GM18951 (cell line): Measurements from ENCODE around the gene BMPR1A.

Experiments used
- POLR2A ChIP-seq: IDR thresholded peaks from 4 replicates; pipeline ENCODE4 v1.6.1; 2011; ENCODE audit warnings: mild to moderate bottlenecking; ENCODE audit not compliant: insufficient read length, insufficient read depth; ENCODE audit errors: extremely low read depth
- in situ Hi-C: fragments of 300-500 bp; cut with MboI; formaldehyde crosslinking; loops from one replicate; pipeline ENCODE4 v1.12.0; 2022; ENCODE audit warnings: low sequenced_read_pairs, mixed read lengths, inconsistent platforms; ENCODE audit not compliant: unreplicated experiment

Gene BMPR1A

DNA sequence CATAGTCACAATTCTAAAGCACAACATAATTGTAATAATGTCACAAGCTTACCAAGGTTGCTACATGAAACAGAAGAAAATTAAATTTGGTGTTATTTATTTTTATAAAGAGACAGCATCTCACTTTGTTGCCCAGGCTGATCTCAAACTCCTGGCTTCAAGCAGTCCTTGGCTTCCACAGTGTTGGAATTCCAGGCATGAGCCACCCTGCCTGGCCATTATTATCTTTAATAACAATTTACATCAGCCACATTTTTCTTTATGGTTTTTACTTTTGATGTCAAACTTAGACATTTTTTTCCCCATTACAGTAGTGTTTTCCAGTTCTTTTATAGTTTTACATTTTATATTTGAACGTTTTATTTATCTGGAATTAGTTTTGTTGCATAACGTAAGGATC is 46.7 kb downstream of the BMPR1A start:
- no peak for TF ChIP-seq POLR2A
- in situ Hi-C loops = no loop called here

DNA sequence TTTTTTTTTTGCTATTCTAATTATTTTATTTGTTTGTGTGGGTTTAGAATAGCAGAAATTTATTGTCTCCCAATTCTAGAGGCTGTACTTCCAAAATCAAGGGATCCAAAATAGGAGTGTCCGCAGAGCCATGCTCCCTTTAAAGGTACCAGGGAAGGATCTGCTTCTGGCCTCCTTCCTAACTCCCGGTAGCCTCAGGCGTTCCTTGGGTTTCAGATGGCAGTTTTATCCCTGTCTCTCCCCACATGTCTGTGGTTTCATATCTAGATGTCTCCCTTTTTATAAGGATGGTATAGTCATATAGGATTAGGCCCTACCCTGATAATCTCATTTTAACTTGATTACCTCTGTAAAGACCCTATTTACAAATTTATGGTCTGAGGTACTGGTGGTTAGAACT is 48.4 kb downstream of the BMPR1A start:
- in situ Hi-C loops = no loop called here
- TF ChIP-seq POLR2A = no peak

DNA sequence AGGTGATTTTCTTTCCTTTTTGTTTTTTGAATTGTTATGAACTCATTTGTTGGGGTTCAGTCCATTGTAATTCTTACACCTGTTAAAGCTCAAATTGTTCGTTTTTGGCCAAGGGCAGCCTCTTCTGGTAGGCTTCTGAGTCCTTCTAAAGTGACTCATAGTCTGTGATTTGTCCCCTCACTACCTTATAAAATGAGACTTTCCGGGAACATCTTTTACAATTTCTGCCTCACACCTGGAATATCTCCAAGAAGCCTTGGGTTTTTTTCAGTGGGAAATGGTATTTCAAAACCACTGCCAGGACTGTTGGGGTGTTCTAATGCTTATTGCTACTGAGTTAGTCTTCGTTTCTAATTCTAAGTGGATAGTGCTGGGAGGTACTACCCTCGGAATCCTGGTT is 56.7 kb downstream of the BMPR1A start:
- TF ChIP-seq POLR2A = no peak
- in situ Hi-C loops = no loop called here

DNA sequence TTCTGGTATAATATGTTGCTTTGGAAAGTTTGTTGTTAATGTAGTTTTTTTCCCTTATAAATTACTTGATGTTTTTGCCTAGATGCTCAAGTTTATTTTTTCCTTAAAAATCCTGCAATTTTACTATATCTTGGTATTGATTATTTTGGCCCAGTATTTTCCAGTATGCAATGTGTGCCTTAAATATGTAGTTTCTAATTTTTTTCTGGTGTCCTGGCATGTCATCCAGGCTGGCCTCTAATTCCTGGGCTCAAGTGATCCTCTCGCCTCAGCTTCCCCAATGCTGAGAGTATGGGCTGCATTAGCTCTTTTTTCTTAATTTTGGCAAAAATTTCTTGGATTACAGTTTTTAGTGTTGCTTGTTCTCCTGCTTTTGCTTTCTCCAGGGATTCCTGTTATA is 57.6 kb downstream of the BMPR1A start:
- in situ Hi-C loops = no loop called here
- TF ChIP-seq POLR2A = no peak

DNA sequence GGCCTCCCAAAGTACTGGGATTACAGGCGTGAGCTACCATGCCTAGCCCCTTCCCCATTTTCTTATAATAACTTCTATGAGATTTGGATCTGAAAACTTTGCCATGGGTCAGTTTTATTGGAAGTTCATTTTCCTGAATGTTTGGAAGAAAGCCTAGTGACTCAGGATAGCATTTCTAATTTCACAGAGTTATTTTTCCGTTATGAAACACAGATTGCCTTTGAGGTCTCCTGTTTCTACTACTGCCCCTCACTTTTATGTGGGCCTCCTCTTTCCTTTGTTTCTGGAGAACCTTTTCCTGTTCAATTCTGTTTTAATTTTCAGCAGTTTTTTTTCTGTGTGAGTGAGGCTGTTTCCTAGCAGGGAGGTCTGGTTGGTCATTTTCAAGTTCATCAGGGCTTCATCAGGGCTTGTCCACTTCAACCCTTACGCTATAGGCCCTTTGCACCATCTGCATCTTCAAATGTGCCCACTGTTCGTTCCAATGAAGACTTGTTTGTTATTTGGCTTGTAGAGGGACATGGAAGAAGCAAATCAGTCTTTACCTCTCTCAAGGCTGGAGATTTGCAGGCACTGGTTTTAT is 58.7 kb downstream of the BMPR1A start:
- no peak for TF ChIP-seq POLR2A
- in situ Hi-C loops = no loop called here

DNA sequence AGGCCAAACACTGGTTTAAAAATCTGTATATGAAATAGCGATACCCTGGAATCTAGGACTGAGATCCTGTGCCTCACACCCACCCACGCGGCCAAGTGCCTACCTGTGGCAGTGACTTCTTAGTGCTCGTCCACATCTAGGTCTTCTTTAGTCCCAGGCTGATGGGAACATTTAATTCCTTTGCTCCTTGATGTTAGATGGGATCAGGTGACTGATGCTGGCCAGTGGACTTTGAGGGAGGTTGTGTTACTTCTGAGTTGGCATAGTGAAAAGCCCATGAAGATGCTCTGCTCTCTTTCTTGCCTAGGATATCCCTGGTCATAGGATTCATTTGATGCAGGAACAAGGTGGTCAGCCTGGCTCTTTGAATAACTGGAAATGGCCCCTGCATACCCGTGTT is 59.2 kb downstream of the BMPR1A start:
- in situ Hi-C loops = no loop called here
- TF ChIP-seq POLR2A = no peak

DNA sequence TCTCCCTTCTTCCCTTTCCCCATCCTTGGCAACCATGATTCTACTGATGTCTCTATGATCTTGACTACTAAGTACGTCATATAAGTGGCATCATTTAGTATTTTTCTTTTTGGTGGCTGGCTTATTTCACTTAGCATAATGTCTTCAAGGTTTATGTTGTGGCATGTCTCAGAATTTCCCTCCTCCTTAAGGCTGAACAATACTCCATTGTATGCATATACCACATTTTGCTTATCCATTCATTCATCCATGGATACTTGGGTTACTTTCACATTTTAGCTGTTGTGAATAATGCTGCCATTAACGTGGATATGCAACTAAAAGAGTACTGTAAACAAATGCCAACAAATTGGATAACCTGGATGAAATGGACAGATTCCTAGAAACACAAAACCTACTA is 60.8 kb downstream of the BMPR1A start:
- in situ Hi-C loops = no loop called here
- no peak for TF ChIP-seq POLR2A

DNA sequence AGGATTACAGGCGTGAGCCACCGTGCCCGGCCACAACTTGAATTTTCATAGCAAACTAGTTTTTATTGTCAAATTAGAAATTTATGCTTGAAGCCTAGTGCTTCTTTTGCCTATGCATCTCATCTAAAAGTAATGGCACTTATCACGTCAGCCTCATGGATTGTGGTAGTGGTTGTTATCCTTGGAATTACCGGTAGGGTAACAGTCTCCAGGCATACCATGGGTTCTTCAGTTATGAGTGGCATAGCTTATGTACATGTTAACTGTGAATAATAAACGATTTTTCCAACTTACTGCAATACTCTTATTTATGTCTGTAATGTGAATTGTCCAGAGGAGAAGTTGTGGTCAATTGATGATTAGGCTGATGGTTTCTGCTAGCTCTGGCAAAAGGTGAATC is 63.1 kb downstream of the BMPR1A start:
- no peak for TF ChIP-seq POLR2A
- in situ Hi-C loops = no loop called here

DNA sequence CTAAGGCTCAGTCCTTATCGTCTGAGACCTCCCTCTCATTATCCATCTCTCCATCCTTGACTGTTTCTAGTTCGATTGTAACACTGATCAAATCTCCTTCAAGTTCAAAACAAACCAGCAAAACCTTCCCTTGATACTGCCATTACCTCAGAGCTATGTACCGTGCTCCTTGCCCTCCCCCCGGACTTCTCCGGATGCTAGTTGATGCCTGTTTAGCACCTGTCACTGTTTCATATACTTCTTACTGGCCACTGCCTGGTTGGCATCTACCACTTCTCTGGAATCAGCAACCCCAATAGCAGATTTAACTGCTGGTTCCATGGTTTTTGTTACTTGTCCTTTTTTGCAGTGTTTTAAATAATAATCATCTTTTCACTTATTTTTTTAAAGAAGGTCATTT is 64.1 kb downstream of the BMPR1A start:
- in situ Hi-C loops = no loop called here

DNA sequence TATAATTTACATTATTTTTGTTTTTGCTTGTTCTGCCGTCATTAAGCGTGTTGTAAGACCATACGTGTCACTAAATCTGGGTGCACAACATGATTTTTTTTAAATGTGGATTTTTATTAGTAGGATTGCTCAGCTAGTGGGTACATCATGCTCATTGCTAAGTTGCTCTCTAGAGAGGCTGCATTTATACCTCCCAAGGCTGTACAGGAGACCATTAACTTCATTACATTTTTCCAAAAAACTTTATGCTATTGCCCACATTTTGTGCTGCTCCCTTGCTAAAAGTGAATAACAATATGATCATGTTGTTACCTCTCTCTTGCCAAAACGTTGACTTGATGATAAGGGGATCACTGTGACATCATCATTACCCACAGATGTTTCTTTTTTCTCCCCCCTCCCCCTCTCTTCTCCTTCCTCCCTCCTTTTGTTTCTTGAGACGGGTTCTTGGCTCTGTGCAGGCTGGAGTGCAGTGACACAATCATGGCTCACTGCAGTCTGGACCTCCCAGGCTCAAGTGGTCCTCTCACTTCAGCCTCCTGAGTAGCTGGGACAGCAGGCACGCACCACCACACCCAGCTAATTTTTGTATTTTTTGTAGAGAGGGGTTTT is 65.1 kb downstream of the BMPR1A start:
- in situ Hi-C loops = no loop called here
- TF ChIP-seq POLR2A = no peak

More for the DNA sequence above, 64.1 kb downstream of the BMPR1A start:
- TF ChIP-seq POLR2A = no peak

DNA sequence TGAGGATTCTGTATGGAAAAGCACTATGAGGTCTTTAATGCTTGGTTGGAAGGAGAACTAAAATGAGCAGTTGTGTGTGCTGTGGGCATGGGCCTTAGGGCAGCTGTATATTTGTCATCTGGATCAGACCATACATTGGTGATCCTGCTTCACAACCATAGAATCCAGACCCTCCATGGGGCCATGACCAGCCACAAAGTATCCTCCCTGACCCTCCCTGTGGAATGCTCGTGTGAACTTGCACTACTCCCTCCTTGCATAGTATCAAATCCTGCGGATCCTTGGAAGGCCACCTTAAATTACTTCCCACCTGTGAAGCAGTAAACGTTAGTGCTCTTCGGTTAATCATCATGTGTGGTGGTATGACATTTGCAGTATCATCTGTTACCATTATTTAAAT is 67.1 kb downstream of the BMPR1A start:
- no peak for TF ChIP-seq POLR2A
- in situ Hi-C loops = no loop called here

DNA sequence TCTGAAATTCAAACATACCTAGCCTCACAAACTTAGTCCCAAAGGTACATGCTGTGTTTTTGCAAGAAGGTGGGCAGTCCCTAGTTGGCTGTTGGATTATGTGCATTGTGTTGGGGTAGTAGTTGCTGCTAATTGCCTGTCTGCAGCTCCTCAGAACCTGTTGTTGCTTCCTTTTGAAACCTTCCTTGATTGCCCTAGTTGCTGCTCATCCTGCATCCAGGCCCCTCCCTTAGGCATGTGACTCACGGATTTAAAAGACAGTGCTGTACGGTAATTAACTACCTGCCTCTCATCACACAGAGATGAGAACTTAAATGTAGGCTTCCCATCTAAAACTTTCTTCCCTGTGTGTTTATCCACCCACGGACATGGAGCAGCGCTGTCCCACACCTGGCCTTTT is 67.7 kb downstream of the BMPR1A start:
- in situ Hi-C loops = no loop called here
- TF ChIP-seq POLR2A = no peak

DNA sequence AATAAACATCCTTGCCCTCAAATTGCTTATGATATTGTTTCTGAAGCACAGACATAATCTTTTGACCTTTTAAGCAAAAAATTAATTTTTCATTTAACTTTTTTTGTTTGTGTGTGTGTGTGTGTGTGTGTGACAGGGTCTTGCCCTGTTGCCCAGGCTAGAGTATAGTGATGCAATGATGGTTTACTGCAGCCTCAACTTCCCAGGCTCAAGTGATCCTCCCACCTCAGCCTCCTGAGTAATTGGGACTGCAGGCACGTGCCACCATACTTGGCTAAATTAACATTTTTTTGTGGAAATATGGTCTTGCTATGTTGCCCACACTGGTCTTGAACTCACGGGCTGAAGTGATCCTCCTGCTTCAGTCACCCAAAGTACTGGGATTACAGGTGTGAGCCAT is 68.9 kb downstream of the BMPR1A start:
- TF ChIP-seq POLR2A = no peak
- in situ Hi-C loops = no loop called here

DNA sequence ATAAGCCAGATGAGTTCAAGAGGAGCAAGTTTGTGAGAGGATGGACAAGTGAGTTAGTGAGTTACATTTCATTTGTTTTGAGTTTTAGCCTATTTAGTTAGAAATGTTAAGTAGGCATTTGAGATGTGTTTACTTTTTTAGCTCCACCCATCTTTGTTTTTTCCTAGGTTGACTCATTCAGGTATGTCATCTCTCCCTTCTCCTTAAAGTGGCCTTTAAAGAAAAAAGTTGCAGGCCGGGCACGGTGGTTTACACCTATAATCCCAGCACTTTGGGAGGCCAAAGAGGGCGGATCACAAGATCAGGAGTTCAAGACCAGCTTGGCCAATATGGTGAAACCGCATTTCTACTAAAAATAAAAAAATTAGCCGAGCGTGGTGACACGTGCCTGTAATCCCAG is 71.2 kb downstream of the BMPR1A start:
- TF ChIP-seq POLR2A = no peak
- in situ Hi-C loops = no loop called here

DNA sequence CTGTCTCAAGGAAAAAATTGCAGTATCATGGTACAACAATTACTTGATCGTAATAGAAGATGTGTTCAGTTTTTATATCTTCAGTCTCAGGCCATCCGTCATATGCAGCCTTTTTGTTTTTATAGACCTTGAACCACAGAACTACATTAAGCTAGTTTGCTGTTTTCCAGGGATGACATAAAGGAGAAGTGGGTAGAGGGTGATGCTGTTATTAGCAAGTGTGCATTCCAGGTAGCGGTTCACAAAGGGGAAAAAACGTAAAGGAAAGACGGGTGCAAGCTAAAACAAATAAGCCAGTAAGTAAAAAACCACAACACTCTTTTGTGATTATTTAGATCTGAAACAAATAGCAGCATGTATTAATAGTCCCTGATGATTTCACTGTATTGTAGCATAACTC is 71.7 kb downstream of the BMPR1A start:
- no peak for TF ChIP-seq POLR2A
- in situ Hi-C loops = no loop called here
